ENCODE data around the gene RELN.

Gene RELN

DNA sequence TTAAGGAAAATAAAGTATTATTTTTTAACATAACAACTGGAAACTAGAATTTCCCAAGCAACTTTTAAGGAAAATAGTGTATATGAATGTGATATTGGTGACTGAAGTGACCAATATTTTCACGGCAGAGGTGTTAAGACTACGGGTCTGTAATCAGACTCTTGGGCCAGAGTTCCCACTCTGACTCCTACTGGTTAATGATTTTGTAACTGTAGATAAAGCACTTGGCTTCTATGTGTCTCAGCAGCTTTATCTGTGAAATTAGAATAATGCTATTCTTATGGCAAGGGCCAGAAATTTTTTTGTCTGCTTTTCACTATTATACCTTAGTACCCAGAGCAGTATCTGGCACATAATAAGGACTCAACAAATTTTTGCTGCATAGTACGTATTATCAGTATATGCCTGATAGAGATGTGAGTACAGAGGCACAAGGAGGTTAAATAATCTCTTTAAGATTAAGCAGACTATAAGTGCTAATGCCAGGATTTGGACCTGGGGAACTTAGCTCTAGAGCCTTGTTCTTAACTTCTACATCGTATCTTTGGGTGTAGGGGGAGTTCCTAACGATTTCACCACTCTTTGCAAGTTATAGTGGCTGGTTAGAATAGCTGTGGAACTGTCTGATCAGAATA is 357.3 kb downstream of the RELN start:
- Histone ChIP-seq H3K23ac (ENCODE audit: low read length in 2 of 2) (no peak overlapping the region), H4K91ac (ENCODE audit: low read length) (no peak overlapping the region), H2BK120ac (ENCODE audit: low read depth, low read length) (no peak overlapping the region), H2AK5ac (ENCODE audit: low read length, severe bottlenecking) (no peak overlapping the region), H3K18ac (ENCODE audit: low read depth in 1 of 2, low read length in 2 of 2) (no peak overlapping the region), H3K4me2 (ENCODE audit: low read length, poor library complexity, severe bottlenecking) (no peak overlapping the region), H2BK5ac (ENCODE audit: low read depth, low read length, poor library complexity, severe bottlenecking) (no peak overlapping the region), H3K79me1 (replicated peaks; ENCODE audit: low read length, poor library complexity, severe bottlenecking) (no peaks in the 10 kb centered on the region), H3K27me3 (ENCODE audit: control insufficient read depth in 1 of 2, insufficient read depth in 1 of 2, low read length in 2 of 2) (no peaks in the 10 kb centered on the region), H3K36me3 (ENCODE audit: control insufficient read depth in 1 of 2, insufficient read depth in 2 of 2, low read depth in 1 of 2, low read length in 2 of 2) (no peaks in the 10 kb centered on the region), H3K9me3 (ENCODE audit: control insufficient read depth, low read length) (no peaks in the 10 kb centered on the region), H3K4me1 (ENCODE audit: control insufficient read depth, insufficient read depth, low read depth, low read length) (peaks cover 1% of the 10 kb centered on the region), H3K14ac (ENCODE audit: low read length in 2 of 2) (no peak overlapping the region), H2BK12ac (ENCODE audit: low read length in 2 of 2) (no peak overlapping the region), H4K8ac (ENCODE audit: low read length) (no peak overlapping the region), H3K9ac (ENCODE audit: low read length) (no peak overlapping the region), H3K27ac (ENCODE audit: low read length, poor library complexity, severe bottlenecking) (no peak overlapping the region), H3K4ac (ENCODE audit: low read depth in 1 of 2, low read length in 2 of 2) (no peak overlapping the region), H2BK15ac (ENCODE audit: low read depth, poor library complexity, severe bottlenecking) (no peak overlapping the region), H3K4me3 (ENCODE audit: insufficient read depth in 1 of 2, low read depth in 1 of 2, low read length in 2 of 2) (no peak overlapping the region), H2AFZ (ENCODE audit: low read depth, low read length) (no peak overlapping the region)
- WGBS, result 60% methylated on average over 5 of the region's 5 CpGs
- no peak for DNase-seq

DNA sequence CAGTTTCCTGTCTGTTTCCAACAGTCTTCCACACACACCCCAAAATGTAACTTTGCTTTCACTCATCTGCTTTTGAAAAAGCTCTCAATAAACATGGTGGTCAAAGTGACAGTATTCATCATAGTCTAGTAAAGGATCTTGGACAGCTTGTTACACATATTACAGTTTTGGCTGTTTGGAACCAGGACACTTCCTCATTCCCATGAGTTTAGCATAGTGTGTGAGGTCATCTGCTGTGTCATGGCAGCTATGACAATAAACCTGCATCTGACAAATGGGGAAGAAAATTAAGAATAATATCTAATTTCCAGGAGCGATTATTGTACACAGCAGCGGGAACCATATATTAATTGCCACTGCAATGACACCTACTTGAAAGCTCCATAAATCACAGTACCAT is 359.1 kb downstream of the RELN start:
- H3K27me3 ChIP-seq (ENCODE audit: control insufficient read depth in 1 of 2, insufficient read depth in 1 of 2, low read length in 2 of 2), result no peaks in the 10 kb centered on the region

DNA sequence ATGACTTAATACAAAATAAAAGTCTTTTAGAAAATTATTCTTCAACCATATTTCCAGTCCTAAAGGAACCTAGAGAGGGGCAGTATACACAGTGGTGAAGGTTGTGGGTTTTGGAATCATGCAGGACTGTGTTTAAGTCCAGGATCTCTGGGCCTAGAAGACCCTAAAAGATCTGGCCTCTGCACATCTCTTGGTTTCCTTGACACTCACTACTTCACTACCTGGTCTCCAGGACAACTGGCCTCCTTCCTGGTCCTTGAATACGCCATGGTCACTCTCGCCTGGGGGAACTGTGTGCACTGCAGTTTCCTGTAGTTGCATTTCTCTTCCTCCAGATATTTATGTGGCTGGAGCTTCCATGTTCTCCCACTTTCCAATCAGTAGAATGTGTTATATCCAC is 360.7 kb downstream of the RELN start:
- Histone ChIP-seq H3K9ac (ENCODE audit: low read length) (no peak overlapping the region), H3K14ac (ENCODE audit: low read length in 2 of 2) (no peak overlapping the region), H3K4me1 (ENCODE audit: control insufficient read depth, insufficient read depth, low read depth, low read length) (no peaks in the 10 kb centered on the region), H2BK120ac (ENCODE audit: low read depth, low read length) (no peak overlapping the region), H3K4me3 (ENCODE audit: insufficient read depth in 1 of 2, low read depth in 1 of 2, low read length in 2 of 2) (no peak overlapping the region), H2AK5ac (ENCODE audit: low read length, severe bottlenecking) (no peak overlapping the region), H4K8ac (ENCODE audit: low read length) (no peak overlapping the region), H2BK5ac (ENCODE audit: low read depth, low read length, poor library complexity, severe bottlenecking) (no peak overlapping the region), H2BK12ac (ENCODE audit: low read length in 2 of 2) (no peak overlapping the region), H3K4me2 (ENCODE audit: low read length, poor library complexity, severe bottlenecking) (no peak overlapping the region), H2BK15ac (ENCODE audit: low read depth, poor library complexity, severe bottlenecking) (no peak overlapping the region), H3K27ac (ENCODE audit: low read length, poor library complexity, severe bottlenecking) (no peak overlapping the region), H3K79me1 (replicated peaks; ENCODE audit: low read length, poor library complexity, severe bottlenecking) (no peaks in the 10 kb centered on the region), H3K36me3 (ENCODE audit: control insufficient read depth in 1 of 2, insufficient read depth in 2 of 2, low read depth in 1 of 2, low read length in 2 of 2) (no peaks in the 10 kb centered on the region), H3K23ac (ENCODE audit: low read length in 2 of 2) (no peak overlapping the region), H2AFZ (ENCODE audit: low read depth, low read length) (no peak overlapping the region), H3K18ac (ENCODE audit: low read depth in 1 of 2, low read length in 2 of 2) (no peak overlapping the region), H3K27me3 (ENCODE audit: control insufficient read depth in 1 of 2, insufficient read depth in 1 of 2, low read length in 2 of 2) (no peaks in the 10 kb centered on the region), H3K9me3 (ENCODE audit: control insufficient read depth, low read length) (no peaks in the 10 kb centered on the region), H3K4ac (ENCODE audit: low read depth in 1 of 2, low read length in 2 of 2) (no peak overlapping the region), H4K91ac (ENCODE audit: low read length) (no peak overlapping the region)
- no peak for DNase-seq
- WGBS, result 81% methylated on average over 2 of the region's 2 CpGs

More for the DNA sequence above, 359.1 kb downstream of the RELN start:
- Histone ChIP-seq H4K8ac (ENCODE audit: low read length) (no peak overlapping the region), H3K23ac (ENCODE audit: low read length in 2 of 2) (no peak overlapping the region), H2AFZ (ENCODE audit: low read depth, low read length) (no peak overlapping the region), H2BK5ac (ENCODE audit: low read depth, low read length, poor library complexity, severe bottlenecking) (no peak overlapping the region), H3K9me3 (ENCODE audit: control insufficient read depth, low read length) (no peaks in the 10 kb centered on the region), H3K4me3 (ENCODE audit: insufficient read depth in 1 of 2, low read depth in 1 of 2, low read length in 2 of 2) (no peak overlapping the region), H3K79me1 (replicated peaks; ENCODE audit: low read length, poor library complexity, severe bottlenecking) (no peaks in the 10 kb centered on the region), H3K4me2 (ENCODE audit: low read length, poor library complexity, severe bottlenecking) (no peak overlapping the region), H3K4ac (ENCODE audit: low read depth in 1 of 2, low read length in 2 of 2) (no peak overlapping the region), H4K91ac (ENCODE audit: low read length) (no peak overlapping the region), H3K36me3 (ENCODE audit: control insufficient read depth in 1 of 2, insufficient read depth in 2 of 2, low read depth in 1 of 2, low read length in 2 of 2) (no peaks in the 10 kb centered on the region), H3K14ac (ENCODE audit: low read length in 2 of 2) (no peak overlapping the region), H2BK12ac (ENCODE audit: low read length in 2 of 2) (no peak overlapping the region), H3K18ac (ENCODE audit: low read depth in 1 of 2, low read length in 2 of 2) (no peak overlapping the region), H3K27ac (ENCODE audit: low read length, poor library complexity, severe bottlenecking) (no peak overlapping the region), H2BK120ac (ENCODE audit: low read depth, low read length) (no peak overlapping the region), H3K9ac (ENCODE audit: low read length) (no peak overlapping the region), H2BK15ac (ENCODE audit: low read depth, poor library complexity, severe bottlenecking) (no peak overlapping the region), H3K4me1 (ENCODE audit: control insufficient read depth, insufficient read depth, low read depth, low read length) (peaks cover under 1% of the 10 kb centered on the region), H2AK5ac (ENCODE audit: low read length, severe bottlenecking) (no peak overlapping the region)
- WGBS, result 100% methylated on average over 2 of the region's 2 CpGs
- no peak for DNase-seq

DNA sequence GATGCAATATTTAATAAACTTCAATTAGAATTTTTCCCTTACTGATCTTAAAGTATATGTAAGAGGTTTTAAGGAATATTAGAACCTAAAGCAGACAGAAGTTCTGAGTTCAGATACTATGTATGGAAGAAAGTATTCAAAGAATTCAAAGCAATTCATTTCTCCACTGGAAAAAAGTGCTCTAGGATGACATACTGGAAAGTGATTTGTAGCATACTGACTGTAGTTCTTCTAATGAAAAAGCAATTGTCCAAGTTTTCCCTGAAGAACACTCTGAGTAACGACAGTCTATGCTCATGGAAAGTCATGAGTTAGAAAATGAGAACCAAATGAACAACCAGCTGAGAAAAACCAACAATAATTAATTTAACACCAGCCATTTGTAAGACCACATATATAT is 362.7 kb downstream of the RELN start:
- Histone ChIP-seq H3K4me3 (ENCODE audit: insufficient read depth in 1 of 2, low read depth in 1 of 2, low read length in 2 of 2) (no peak overlapping the region), H2BK5ac (ENCODE audit: low read depth, low read length, poor library complexity, severe bottlenecking) (no peak overlapping the region), H2BK15ac (ENCODE audit: low read depth, poor library complexity, severe bottlenecking) (no peak overlapping the region), H3K14ac (ENCODE audit: low read length in 2 of 2) (no peak overlapping the region), H3K4me2 (ENCODE audit: low read length, poor library complexity, severe bottlenecking) (no peak overlapping the region), H2BK120ac (ENCODE audit: low read depth, low read length) (no peak overlapping the region), H3K36me3 (ENCODE audit: control insufficient read depth in 1 of 2, insufficient read depth in 2 of 2, low read depth in 1 of 2, low read length in 2 of 2) (no peaks in the 10 kb centered on the region), H3K27ac (ENCODE audit: low read length, poor library complexity, severe bottlenecking) (no peak overlapping the region), H4K91ac (ENCODE audit: low read length) (no peak overlapping the region), H3K18ac (ENCODE audit: low read depth in 1 of 2, low read length in 2 of 2) (no peak overlapping the region), H3K23ac (ENCODE audit: low read length in 2 of 2) (no peak overlapping the region), H3K79me1 (replicated peaks; ENCODE audit: low read length, poor library complexity, severe bottlenecking) (no peaks in the 10 kb centered on the region), H2AFZ (ENCODE audit: low read depth, low read length) (no peak overlapping the region), H3K9ac (ENCODE audit: low read length) (no peak overlapping the region), H3K4me1 (ENCODE audit: control insufficient read depth, insufficient read depth, low read depth, low read length) (no peaks in the 10 kb centered on the region), H2AK5ac (ENCODE audit: low read length, severe bottlenecking) (no peak overlapping the region), H3K9me3 (ENCODE audit: control insufficient read depth, low read length) (no peaks in the 10 kb centered on the region), H2BK12ac (ENCODE audit: low read length in 2 of 2) (no peak overlapping the region), H3K4ac (ENCODE audit: low read depth in 1 of 2, low read length in 2 of 2) (no peak overlapping the region), H3K27me3 (ENCODE audit: control insufficient read depth in 1 of 2, insufficient read depth in 1 of 2, low read length in 2 of 2) (no peaks in the 10 kb centered on the region), H4K8ac (ENCODE audit: low read length) (no peak overlapping the region)
- WGBS, result 60% methylated on average over 1 of the region's 1 CpG
- no peak for DNase-seq

Measured in mesenchymal stem cell (in vitro differentiated cells and primary cell).